Duodenal mucosa (tissue), 2 donors: Measurements from ENCODE around the gene OR4N2.
"Not testable (repeated sequence)": the region's sequence is repeated elsewhere in the genome, so short reads cannot be mapped to it uniquely, and the experiment has no call there.

Source experiments
- H3K27ac ChIP-seq: one replicate; pipeline ENCODE4 v1.7.0; 2013; ENCODE audit warnings: low read depth, low read length
- H3K27me3 ChIP-seq, 2 donors: one replicate each; pipeline ENCODE4 v1.7.0; 2013; ENCODE audit warnings: low read length in 2 of 2, control low read depth in 1 of 2; ENCODE audit not compliant: insufficient read depth in 2 of 2, control insufficient read depth in 1 of 2
- H3K36me3 ChIP-seq, 2 donors: one replicate each; pipeline ENCODE4 v1.7.0; 2013; ENCODE audit warnings: low read length in 2 of 2, control low read depth in 1 of 2; ENCODE audit not compliant: insufficient read depth in 2 of 2, control insufficient read depth in 1 of 2
- H3K4me1 ChIP-seq, 2 donors: one replicate each; pipeline ENCODE4 v1.7.0; 2013; ENCODE audit warnings: low read length in 2 of 2, control low read depth in 1 of 2; ENCODE audit not compliant: insufficient read depth in 2 of 2, control insufficient read depth in 1 of 2
- H3K4me3 ChIP-seq, 2 donors: one replicate each; pipeline ENCODE4 v1.7.0; 2013; ENCODE audit warnings: low read length in 2 of 2, low read depth in 1 of 2
- H3K9ac ChIP-seq, 2 donors: one replicate each; pipeline ENCODE4 v1.7.0; 2013; ENCODE audit warnings: low read length in 2 of 2, low read depth in 1 of 2
- H3K9me3 ChIP-seq, 2 donors: one replicate each; pipeline ENCODE4 v1.7.0; 2013; ENCODE audit warnings: low read length in 2 of 2, control low read depth in 1 of 2; ENCODE audit not compliant: control insufficient read depth in 1 of 2

OR4N2 gene

DNA sequence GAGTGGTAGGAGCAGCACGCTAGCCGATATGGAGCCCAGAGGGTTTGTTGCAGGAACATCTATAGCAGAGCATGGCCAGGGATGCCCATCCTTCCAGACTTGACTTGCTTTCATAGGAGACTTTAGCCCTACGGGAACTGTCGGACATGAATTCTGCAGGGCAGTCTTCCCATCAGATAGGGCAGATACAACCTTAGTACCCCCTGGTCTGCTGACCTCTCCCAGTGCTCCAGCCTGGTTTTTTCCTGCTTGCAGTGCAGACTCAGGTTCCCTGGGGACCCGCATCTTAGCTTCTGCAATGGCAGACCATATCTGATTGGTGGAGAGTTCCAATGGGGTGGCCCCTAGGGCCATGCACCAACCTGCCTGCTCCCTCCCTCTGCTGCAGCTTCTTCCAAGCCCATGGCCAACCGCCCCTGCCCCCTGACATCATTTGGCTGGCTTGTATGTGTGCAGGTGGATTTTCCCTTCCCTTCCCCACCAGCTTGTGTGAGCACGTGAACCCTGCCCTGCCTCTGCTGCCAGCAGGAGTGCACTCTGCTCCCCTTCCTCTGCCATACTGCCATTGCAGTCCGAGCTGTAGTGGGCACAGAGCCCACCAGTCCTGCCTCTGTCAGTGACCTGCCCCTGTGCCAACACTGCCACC is 30.8 kb downstream of the OR4N2 start:
- not testable (repeated sequence) for H3K4me3 ChIP-seq, H3K4me1 ChIP-seq, H3K36me3 ChIP-seq, H3K27ac ChIP-seq, H3K9ac ChIP-seq, H3K27me3 ChIP-seq
- peaks cover 0 to 18% of the 10 kb centered on the region in 2 donors for H3K9me3 ChIP-seq

DNA sequence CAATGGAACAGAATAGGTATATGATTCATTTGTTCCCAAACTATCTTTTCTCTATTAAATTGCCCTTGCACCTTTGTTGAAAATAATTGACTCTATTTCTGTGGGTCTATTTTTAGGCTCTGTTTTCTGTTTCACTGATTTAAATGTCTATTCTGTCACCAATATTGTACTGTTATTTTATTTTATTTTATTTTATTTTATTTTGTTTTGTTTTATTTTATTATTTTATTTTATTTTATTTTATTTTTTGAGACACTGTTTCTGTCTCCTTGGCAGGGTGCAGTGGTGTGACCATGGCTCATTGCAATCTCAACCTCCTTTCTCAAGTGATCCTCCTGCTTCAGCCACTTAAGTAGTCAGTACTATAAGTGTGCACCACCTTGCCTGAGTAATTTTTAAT is 34.9 kb downstream of the OR4N2 start:
- H3K9me3 ChIP-seq = peaks cover 0 to 13% of the 10 kb centered on the region in 2 donors

DNA sequence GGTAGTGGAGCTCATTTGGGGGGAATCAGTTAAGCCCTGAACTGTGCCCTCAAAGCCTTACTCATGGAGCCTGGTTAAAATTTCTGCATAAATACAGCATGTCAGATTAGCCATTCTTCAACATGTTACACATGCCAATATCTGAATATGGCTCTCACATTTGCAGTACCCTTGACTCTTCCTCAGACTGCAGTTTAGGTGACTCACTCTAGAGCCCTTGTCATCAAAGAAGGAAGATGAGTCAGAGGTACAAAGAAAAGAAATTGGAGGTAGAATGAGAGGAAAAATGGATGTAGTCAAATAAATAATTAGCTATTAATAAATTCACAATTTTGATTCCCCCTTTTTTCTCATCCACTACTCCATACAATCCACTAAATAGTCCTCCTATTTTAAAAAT is 47.8 kb downstream of the OR4N2 start:
- no peaks in the 10 kb centered on the region for H3K27me3 ChIP-seq
- H3K4me1 ChIP-seq = no peaks in the 10 kb centered on the region
- no peak overlapping the region for H3K27ac ChIP-seq
- no peaks in the 10 kb centered on the region for H3K9me3 ChIP-seq
- no peak overlapping the region for H3K4me3 ChIP-seq
- no peak overlapping the region for H3K9ac ChIP-seq
- no peaks in the 10 kb centered on the region for H3K36me3 ChIP-seq

More for the DNA sequence above, 34.9 kb downstream of the OR4N2 start:
- H3K27me3 ChIP-seq = no peaks in the 10 kb centered on the region
- no peak overlapping the region for H3K4me3 ChIP-seq
- H3K27ac ChIP-seq = no peak overlapping the region
- no peaks in the 10 kb centered on the region for H3K36me3 ChIP-seq
- no peak overlapping the region for H3K9ac ChIP-seq
- no peaks in the 10 kb centered on the region for H3K4me1 ChIP-seq

DNA sequence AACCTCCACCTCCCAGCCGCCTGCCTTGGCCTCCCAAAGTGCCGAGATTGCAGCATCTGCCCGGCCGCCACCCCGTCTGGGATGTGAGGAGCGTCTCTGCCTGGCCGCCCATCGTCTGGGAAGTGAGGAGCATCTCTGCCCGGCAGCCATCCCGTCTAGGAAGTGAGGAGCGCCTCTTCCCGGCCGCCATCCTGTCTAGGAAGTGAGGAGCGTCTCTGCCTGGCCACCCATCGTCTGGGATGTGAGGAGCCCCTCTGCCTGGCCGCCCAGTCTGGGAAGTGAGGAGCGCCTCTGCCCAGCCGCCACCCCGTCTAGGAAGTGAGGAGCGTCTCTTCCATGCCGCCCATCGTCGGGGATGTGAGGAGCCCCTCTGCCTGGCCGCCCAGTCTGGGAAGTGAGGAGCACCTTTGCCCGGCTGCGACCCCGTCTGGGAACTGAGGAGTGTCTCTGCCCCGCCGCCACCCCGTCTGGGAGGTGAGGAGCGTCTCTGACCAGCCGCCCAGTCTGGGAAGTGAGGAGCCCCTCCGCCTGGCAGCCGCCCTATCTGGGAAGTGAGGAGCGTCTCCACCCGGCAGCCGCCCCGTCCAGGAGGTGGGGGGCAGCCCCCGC is 62.6 kb downstream of the OR4N2 start:
- not testable (repeated sequence) for H3K4me1 ChIP-seq, H3K27ac ChIP-seq, H3K9ac ChIP-seq, H3K27me3 ChIP-seq, H3K36me3 ChIP-seq, H3K4me3 ChIP-seq
- peaks cover 5 to 10% of the 10 kb centered on the region in 2 donors for H3K9me3 ChIP-seq

DNA sequence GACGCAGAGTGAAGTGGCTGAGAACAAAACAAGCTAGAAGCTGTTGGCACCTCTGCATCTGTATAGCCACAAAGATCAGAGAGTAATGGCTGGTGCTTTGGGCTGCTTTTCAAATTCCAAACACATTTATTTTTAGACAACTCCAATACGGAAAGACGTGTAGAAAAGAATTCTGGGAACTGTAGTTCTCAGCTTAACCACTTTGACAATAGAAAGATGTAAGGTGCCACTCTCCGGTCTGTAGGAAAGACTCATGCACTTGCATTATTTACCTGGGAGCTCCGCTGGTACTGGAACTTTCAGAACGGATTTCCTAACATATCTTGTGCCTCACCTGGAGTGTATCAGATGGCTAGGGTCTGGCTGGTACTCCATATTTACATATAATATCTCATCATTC is 69.6 kb downstream of the OR4N2 start:
- H3K36me3 ChIP-seq = no peaks in the 10 kb centered on the region
- H3K4me1 ChIP-seq = no peaks in the 10 kb centered on the region
- no peak overlapping the region for H3K4me3 ChIP-seq
- H3K27me3 ChIP-seq = no peaks in the 10 kb centered on the region
- peaks cover 5 to 9% of the 10 kb centered on the region in 2 donors for H3K9me3 ChIP-seq
- H3K27ac ChIP-seq = no peak overlapping the region
- H3K9ac ChIP-seq = no peak overlapping the region

DNA sequence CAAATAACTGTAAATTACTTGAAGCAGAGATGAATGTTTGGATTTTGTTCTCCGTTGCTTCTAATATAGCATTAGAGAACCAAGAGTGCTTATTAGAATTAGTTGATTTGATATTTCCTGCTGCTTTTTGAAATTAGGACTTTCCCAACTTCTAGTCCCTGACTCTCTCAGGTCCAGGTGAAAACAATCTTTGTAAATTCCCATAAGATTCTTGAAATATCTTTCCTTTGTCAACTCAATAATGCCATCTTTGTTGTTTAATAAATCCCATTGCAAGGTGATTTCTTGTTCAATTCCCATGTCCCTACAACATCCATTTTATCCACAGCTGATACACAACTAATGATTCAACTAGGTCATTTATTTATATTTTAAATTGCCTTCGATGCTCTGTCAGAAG is 71.3 kb downstream of the OR4N2 start, which contains the start of gene OR4K2:
Gene OR4K2, plus strand, starts transcription at position 301 of the 400 bp plus-strand sequence. CDS start 1,126 bp downstream, outside the sequence.
- H3K9me3 ChIP-seq = no peaks in the 10 kb centered on the region
- H3K36me3 ChIP-seq = no peaks in the 10 kb centered on the region
- no peak within 1 kb of the TSS for H3K9ac ChIP-seq
- no peak within 1 kb of the TSS for H3K27ac ChIP-seq
- no peaks in the 10 kb centered on the region for H3K27me3 ChIP-seq
- no peak within 1 kb of the TSS for H3K4me3 ChIP-seq
- H3K4me1 ChIP-seq = no peaks in the 10 kb centered on the region

DNA sequence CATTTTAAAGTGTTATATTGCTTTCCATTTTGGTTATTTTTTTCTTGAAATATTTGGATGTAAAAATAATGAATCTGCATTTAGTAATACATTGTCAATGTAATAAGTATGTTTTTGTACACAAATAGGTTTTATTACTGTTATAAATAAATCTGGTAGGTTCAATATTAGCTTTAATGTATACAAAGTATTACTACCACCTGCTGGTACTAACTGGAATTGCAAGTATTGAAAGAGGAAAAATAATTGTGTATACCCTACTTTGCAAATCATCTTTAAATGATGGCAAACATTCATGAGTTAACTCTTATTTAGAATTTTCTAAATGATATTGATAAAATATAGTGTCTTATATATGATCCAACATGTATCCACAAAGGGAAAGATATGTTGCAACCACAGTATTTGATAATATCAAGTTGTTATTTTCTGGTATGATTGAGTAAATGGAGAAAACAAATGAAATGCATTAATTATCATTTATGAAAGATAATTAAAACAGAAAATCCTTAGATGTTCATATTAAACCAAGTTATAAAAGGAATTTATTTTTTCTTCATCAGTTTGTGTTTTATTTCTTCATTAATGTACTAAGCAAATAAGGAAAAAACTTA is 74.6 kb downstream of the OR4N2 start:
- no peak overlapping the region for H3K4me3 ChIP-seq

More for the DNA sequence above, 74.6 kb downstream of the OR4N2 start:
- Histone ChIP-seq H3K36me3 (no peaks in the 10 kb centered on the region), H3K27ac (no peak overlapping the region), H3K27me3 (no peaks in the 10 kb centered on the region), H3K9me3 (no peaks in the 10 kb centered on the region), H3K9ac (no peak overlapping the region), H3K4me1 (no peaks in the 10 kb centered on the region)
